GM12892 (cell line): ENCODE data around the gene SLC6A6.

Experiments used
- POLR2A ChIP-seq: IDR thresholded peaks from 2 replicates; pipeline ENCODE4 v1.6.1; 2011; ENCODE audit warnings: low read depth, low read length, control low read depth
- POLR2AphosphoS5 ChIP-seq: IDR thresholded peaks from 2 replicates; pipeline ENCODE4 v1.6.1; 2011; ENCODE audit warnings: low read depth, low read length, control low read depth

- TF ChIP-seq POLR2A (no peak), POLR2AphosphoS5 (no peak)
Measured at GRCh38 chr3:14393440-14394106, 8.8 kb upstream of the SLC6A6 start.
